Nucleus accumbens (tissue), 56 donors: Measurements from ENCODE around the gene CFAP46.
"Not testable (repeated sequence)": the region's sequence is repeated elsewhere in the genome, so short reads cannot be mapped to it uniquely, and the experiment has no call there.

Source experiments
- DNase-seq, 56 donors: peaks; one replicate each; lab custom pipeline; 2025; lab: John Stamatoyannopoulos, UW

CFAP46 gene

DNA sequence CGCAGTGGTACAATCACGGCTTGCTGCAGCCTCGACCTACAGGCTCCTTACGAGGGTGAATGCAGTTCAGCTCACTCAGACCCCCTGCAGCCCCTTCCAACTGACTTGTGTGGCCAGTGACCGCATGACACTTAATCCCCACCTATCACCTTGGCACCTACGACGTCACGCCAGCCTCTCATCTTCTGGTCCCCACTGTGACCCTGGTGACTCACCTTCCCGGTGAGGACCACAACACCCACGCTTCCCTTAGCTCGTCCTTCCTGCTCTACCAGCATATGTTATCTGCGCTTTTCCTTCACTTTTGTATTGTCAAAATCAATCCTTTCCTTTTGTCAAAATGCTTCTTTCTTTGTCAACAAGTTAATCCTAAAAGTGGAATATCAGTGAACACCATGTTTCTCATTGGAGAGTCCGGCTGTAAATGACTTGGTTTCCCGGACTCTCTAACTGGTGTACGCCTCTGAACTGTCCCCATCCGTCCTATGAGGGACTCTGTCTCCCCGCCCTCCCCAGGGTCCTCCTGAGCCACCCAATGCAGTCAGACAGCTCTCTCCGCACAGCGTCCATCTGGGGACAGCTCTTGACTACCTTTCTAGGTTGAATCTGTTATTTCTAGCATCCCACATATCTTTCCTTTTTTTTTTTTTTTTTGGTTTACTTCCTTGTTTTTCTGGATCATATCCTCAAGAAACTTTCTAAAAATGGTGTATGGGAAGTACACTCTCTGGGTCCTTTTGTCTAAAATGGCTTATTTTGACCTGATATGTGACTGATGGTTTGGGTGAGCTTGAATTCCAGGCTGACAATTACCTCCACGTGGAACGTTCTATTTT, 37.3 kb downstream of the CFAP46 start:
- no peak for DNase-seq

GRCh38 chr10:132904181-132904813, 38.1 kb downstream of the CFAP46 start:
- peak in 6 of 56 donors; percentile 3 to 28 (median 12) for DNase-seq

DNA sequence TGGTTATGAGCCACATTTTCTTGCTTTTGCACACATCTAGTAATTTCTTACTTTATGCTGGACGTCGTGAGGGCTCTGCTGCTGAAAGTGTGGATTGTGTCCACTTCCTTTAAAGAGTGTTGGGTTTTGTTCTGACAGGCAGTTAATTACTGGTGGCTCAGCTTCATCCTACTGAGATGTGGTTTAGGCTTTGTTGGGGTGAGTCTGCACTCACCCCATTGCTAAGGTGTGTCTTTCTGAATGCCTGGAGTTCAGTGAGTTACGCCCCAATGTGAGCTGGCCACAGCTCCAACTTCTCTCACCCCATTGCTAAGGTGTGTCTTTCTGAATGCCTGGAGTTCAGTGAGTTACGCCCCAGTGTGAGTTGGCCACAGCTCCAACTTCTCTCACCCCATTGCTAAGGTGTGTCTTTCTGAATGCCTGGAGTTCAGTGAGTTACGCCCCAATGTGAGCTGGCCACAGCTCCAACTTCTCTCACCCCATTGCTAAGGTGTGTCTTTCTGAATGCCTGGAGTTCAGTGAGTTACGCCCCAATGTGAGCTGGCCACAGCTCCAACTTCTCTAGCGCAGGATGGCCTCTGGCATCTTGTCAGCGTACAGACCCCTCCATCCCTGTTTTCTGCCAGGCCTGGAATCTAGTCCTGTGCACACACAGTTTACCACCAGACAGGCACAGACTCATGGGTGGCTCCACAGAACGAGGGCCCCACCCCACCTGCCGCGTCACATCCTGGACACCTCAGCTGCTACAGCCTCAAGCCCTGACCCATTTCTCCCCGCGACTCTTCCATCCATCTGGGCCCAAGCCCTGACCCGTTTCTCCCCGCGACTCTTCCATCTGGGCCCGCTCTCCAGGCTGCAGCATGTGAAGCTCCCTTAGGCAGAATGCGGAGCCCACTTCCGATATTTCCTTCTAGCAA, 39.5 kb downstream of the CFAP46 start:
- DNase-seq = not testable (repeated sequence)

- no peak for DNase-seq
Measured at GRCh38 chr10:132901351-132901750, 41.0 kb downstream of the CFAP46 start.

DNA sequence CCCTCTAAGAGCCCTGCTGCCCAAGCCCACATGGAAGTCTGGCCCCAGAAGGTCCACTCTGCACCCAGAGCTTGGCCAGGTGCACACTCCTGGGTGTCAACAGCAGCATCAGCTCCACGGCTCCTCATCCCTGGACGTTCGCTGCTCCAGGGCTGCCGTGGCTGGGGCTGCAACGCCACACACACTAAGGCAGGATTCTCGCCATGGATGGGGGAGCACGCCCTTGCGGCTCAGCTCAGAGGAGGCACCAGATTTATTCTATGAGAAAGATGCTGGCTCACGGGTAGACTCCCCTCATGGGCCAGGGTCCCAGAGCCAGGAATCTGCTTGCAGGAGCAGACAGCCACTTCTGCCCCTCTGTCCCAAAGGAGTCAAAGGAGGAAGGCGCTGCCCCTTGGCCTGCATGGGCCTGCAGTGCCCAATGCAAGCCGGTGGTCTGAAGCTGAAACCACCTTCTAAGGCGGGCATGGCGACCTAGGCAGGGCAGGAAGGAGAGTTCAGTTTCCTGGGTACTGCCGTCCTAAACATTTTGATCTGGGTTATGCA, 42.1 kb downstream of the CFAP46 start:
- DNase-seq = no peak

DNA sequence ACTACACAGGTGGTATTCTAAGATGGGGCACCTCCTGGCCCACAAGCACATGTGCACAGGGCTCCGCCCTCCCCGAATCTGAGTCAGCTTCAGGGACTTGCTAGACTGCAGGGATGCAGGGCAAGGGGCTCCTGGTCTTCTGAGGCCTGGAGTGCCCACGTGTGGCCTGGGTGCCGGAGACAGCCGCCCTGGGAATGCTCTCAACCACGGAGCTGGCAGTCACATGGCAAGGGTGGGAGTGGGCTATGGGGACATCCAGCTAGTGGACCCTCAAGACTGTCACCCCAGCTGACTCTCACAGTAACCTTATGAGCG, 42.7 kb downstream of the CFAP46 start:
- DNase-seq = no peak

DNA sequence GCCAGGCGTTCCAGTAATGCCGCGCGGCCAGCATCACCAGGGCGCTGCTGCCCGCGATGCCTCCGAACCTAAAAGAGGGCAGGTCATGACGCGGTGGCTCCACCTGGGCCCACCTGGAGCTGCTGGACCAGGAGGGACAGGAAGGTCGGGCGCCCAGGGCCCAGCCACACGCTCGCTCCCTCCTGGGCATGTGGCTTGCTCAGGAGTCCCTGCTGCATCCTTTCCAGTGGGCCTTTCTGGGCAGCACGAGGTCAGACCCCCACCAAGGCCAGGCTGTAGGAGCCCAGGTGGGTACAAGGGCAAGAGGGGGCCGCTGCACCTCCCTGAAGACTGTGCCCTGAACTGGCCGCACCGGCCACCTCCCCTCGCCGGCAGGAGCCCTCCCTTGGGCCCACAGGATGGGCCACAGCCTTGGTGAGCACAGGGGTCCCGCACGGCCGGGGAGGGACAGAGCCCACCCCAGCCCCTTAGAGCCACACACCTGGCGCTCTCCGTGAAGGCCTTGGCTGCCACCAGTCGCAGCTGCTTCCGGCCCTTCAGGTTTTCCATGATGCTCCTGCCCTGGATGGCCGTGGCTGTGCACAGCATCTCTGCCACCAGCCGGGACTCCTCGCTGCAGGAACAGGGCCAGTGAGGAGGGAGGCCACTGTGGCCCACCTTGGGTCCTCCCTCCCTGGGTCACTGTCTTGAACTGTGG, 43.2 kb downstream of the CFAP46 start:
- DNase-seq = no peak

- no peak for DNase-seq
Measured at GRCh38 chr10:132898391-132899053, 43.8 kb downstream of the CFAP46 start.

DNA sequence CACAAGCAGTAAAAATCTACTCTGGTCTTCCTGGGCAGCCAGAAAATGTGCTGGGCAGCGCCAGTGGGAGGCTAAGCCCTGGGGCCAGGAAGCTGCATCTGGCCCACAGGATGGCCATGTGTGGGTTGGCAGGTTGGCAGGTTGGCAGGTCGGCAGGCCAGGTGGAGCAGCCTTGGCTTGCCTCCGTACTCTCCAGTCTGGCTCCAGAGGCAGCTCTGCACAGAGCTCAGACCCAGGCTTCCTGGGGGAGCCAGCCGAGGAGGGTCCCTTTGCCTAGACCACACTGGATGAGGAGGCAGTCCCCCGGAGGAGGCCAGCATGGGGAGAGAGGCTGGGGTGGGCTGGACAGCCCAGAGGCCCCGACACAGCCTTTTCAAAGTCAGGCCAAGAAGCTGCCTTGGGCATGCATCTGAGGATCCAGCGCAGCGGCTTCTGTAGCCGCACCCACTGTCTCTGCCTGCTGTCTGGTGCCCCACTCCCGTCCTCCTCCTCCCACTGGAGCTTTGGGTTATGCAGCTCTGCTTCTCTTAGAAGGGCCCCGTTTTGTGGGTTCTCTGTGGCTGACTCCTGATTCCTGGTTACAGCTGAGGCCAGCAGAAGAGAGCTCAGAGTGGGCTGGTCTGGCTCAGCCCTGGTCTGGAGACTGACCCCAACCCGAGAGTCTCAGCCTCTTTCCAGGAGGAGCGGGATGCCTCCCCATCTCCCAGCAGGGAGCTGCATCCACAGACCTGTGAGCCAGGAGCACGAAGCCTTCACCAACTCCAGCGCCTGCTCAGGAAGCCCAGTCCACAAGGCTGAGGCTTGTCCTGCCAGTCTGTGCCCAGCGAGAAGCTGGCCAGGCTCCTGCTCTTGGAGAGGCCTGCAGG, 44.6 kb downstream of the CFAP46 start:
- no peak for DNase-seq

GRCh38 chr10:132893786-132894185, 48.6 kb downstream of the CFAP46 start:
- DNase-seq = not testable (repeated sequence)

DNA sequence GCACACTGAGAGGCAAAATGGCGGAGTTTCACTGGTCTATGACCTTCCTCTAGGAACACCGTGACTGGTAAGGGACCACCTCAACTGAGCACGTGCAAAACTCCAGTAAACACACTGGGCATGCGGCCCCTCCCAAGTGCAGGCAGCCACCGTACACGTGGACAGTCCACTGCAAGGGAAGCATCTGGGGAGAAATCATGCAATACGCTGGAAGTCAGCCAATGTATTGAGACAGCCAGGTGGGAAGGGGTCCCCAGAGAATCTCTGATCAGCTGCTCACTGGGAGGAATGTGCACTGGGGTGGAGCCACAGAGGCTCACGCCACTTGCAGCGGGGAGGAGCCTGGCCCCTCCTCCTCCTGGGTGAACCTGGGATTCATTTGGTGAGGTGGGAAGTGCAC, 49.3 kb downstream of the CFAP46 start:
- no peak for DNase-seq

DNA sequence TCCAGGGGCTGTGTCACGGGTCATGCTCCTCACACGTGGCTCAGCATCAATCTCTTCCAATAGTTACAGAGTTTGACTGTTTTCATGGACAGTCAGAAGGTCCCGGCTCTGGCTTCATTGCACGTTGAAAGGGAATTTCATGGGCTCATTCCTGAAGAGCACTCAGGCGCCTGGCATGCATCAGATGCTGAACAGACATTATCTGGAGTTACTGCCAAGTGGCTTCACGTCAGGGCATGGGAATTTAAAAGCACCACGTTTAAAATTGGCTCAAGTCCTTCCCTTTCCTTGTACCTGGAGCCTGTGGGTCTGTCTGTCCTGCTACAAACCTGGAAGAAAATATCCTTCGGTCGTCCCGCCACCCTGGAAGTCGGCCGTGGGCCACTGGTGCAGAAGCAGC, 50.4 kb downstream of the CFAP46 start:
- no peak for DNase-seq

DNA sequence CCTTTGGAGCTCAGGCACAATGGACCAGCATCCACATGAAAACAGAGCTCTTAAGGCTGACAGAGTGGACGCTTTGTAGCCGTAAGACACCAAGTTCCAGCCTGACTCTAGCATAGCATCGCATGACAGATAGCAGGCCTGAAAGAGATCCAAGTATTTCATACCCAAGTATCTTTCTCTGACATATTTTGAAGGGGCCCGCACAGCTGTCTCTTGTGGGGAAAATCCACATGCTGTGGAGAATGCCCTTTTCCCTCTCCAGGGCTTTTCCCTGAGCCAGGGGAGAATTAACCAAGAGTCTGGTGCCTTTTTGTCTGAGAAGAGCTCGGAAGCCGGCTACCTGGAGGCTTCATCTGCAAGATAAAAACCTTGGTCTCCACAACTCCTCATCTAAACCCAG, 51.0 kb downstream of the CFAP46 start:
- no peak for DNase-seq

- no peak for DNase-seq
Measured at GRCh38 chr10:132890301-132890700, 52.1 kb downstream of the CFAP46 start.

GRCh38 chr10:132889556-132889955, 52.8 kb downstream of the CFAP46 start:
- DNase-seq = no peak

GRCh38 chr10:132888898-132889490, 53.4 kb downstream of the CFAP46 start:
- DNase-seq = no peak

GRCh38 chr10:132888446-132888845, 53.9 kb downstream of the CFAP46 start:
- not testable (repeated sequence) for DNase-seq
